HL-60 (cell line): ENCODE data around the gene MMP2.

ENCODE experiments used
- GABPA ChIP-seq: IDR thresholded peaks from 2 replicates; pipeline ENCODE4 v1.6.1; 2012; ENCODE audit warnings: low read depth
- POLR2AphosphoS5 ChIP-seq: IDR thresholded peaks from 2 replicates; pipeline ENCODE4 v1.6.1; 2012; ENCODE audit warnings: low read depth
- SPI1 ChIP-seq: IDR thresholded peaks from 2 replicates; pipeline ENCODE4 v1.6.1; 2012; ENCODE audit warnings: low read depth, mild to moderate bottlenecking, borderline replicate concordance
- TF ChIP-seq, protein P1 (sequence below): IDR thresholded peaks from one replicate; pipeline ENCODE4 v1.5.1; 2011; ENCODE audit warnings: low read length, control low read depth, inconsistent platforms; ENCODE audit not compliant: insufficient read depth

DNA sequence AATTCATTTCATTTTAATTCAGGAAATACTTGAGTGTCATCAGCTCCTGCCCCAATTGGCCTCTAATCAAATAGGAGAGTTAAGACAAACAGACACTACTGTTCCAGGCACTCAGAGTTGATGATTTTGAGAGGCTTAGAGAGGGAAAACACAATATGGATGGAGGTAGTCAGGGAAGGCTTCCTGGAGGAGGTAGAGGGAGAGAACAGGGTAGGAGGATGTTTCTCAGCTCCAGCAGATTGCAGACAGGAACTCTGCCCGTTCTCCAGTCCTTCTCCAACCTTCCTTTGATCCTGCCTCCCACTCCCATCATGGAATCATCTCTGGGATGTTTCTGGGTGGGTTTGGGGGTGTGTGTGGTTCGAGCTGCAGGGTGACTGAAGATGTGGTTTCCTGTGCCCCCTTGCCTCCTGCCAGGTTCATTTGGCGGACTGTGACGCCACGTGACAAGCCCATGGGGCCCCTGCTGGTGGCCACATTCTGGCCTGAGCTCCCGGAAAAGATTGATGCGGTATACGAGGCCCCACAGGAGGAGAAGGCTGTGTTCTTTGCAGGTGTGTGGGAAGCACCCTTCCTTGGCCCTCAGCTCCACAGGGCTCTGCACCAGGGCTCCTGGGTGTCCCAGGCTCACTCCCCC, 17.6 kb downstream of the MMP2 start:
- TF ChIP-seq, protein P1, sequence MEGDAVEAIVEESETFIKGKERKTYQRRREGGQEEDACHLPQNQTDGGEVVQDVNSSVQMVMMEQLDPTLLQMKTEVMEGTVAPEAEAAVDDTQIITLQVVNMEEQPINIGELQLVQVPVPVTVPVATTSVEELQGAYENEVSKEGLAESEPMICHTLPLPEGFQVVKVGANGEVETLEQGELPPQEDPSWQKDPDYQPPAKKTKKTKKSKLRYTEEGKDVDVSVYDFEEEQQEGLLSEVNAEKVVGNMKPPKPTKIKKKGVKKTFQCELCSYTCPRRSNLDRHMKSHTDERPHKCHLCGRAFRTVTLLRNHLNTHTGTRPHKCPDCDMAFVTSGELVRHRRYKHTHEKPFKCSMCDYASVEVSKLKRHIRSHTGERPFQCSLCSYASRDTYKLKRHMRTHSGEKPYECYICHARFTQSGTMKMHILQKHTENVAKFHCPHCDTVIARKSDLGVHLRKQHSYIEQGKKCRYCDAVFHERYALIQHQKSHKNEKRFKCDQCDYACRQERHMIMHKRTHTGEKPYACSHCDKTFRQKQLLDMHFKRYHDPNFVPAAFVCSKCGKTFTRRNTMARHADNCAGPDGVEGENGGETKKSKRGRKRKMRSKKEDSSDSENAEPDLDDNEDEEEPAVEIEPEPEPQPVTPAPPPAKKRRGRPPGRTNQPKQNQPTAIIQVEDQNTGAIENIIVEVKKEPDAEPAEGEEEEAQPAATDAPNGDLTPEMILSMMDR, result no peak
- TF ChIP-seq POLR2AphosphoS5, result no peak
- no peak for TF ChIP-seq GABPA
- TF ChIP-seq SPI1, result no peak
